Measurements from ENCODE around the gene VPS51. TPM values are rescaled to one million over a fixed set of nuclear protein-coding genes. Genes with fewer than 3 reads are reported as not detected.

Gene VPS51
- total and polyA plus RNA-seq, 4 donors: 33.2 to 158 (median 83.9) TPM

DNA sequence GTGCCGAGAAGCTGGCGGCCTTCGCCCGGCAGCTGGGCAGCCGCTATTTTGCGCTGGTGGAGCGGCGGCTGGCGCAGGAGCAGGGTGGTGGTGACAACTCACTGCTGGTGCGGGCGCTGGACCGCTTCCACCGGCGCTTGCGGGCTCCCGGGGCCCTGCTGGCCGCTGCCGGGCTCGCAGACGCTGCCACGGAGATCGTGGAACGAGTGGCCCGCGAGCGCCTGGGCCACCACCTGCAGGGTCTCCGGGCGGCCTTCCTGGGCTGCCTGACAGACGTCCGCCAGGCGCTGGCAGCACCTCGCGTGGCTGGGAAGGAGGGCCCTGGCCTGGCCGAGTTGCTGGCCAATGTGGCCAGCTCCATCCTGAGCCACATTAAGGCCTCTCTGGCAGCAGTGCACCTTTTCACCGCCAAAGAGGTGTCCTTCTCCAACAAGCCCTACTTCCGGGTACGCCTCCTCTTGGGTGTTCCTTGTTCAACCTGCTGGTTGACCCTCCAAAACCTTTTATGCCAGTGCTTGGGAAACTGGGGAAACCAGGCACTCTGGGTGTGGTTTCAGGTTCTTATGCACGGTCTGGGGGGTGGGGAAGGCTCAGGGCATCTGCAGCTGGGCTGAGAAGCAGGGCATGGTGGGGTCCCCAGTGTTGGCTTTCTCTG, 12.6 kb downstream of the VPS51 start:
- DNase-seq (ENCODE audit: low spot score): no peak
- H3K4me1 ChIP-seq (ENCODE audit: control insufficient read depth in 4 of 4, insufficient read depth in 4 of 4, low read length in 3 of 4): peaks cover 15 to 39% (median 30%) of the 10 kb centered on the region in 4 donors
- 96% methylated on average over 38 of the region's 38 CpGs for WGBS

DNA sequence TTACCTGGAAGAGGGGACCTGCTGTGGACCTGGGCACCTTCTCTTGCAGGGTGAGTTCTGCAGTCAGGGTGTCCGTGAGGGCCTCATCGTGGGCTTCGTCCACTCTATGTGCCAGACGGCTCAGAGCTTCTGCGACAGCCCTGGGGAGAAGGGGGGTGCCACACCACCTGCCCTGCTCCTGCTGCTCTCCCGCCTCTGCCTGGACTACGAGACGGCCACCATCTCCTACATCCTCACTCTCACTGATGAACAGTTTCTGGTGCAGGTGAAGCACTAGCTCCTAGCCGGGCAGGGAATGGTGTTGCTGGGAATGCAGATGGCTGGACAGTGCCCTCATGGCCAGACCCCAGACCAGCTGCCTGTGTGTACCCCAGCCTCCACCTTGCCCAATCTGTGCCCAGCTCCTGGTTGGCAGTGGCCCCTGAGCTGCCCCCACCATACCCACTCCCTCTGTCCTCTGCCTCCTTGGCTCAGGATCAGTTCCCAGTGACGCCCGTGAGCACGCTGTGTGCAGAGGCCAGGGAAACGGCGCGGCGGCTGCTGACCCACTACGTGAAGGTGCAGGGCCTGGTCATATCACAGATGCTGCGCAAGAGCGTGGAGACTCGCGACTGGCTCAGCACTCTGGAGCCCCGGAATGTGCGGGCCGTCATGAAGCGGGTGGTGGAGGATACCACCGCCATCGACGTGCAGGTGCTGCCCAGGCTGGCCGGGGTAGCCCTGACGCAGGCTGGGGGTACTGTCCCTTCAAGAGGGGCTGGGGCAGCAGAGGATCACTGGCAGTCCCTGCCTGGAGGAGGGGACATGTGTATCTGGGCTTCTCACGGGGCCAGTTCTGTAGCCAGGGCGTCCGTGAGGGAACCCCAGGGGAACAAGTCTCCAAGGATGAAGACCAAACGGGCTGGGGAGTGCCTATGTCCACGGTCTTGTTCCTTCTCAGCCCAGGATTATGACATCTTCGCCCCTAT, 13.5 kb downstream of the VPS51 start:
- DNase-seq (ENCODE audit: low spot score): no peak
- H3K4me3 ChIP-seq (ENCODE audit: low read depth in 1 of 3, low read length in 3 of 3): no peak overlapping the region
- WGBS: 91% methylated on average over 36 of the region's 36 CpGs
- no peaks in the 10 kb centered on the region for H3K9me3 ChIP-seq (ENCODE audit: control insufficient read depth in 4 of 4, low read length in 3 of 4)
- peaks cover 3 to 13% (median 8%) of the 10 kb centered on the region in 4 donors for H3K36me3 ChIP-seq (ENCODE audit: control insufficient read depth in 4 of 4, insufficient read depth in 3 of 4, low read depth in 1 of 4, low read length in 3 of 4)
- H3K27ac ChIP-seq (ENCODE audit: low read depth in 1 of 2, low read length in 2 of 2): no peak overlapping the region
- H3K4me1 ChIP-seq (ENCODE audit: control insufficient read depth in 4 of 4, insufficient read depth in 4 of 4, low read length in 3 of 4): peaks cover 15 to 42% (median 34%) of the 10 kb centered on the region in 4 donors
- no peaks in the 10 kb centered on the region for H3K27me3 ChIP-seq (ENCODE audit: control insufficient read depth in 4 of 4, insufficient read depth in 4 of 4, low read length in 3 of 4)
- H3K9ac ChIP-seq (ENCODE audit: low read depth in 1 of 2, low read length in 2 of 2): no peak overlapping the region
- TF ChIP-seq, protein P1, sequence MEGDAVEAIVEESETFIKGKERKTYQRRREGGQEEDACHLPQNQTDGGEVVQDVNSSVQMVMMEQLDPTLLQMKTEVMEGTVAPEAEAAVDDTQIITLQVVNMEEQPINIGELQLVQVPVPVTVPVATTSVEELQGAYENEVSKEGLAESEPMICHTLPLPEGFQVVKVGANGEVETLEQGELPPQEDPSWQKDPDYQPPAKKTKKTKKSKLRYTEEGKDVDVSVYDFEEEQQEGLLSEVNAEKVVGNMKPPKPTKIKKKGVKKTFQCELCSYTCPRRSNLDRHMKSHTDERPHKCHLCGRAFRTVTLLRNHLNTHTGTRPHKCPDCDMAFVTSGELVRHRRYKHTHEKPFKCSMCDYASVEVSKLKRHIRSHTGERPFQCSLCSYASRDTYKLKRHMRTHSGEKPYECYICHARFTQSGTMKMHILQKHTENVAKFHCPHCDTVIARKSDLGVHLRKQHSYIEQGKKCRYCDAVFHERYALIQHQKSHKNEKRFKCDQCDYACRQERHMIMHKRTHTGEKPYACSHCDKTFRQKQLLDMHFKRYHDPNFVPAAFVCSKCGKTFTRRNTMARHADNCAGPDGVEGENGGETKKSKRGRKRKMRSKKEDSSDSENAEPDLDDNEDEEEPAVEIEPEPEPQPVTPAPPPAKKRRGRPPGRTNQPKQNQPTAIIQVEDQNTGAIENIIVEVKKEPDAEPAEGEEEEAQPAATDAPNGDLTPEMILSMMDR (IDR thresholded peaks at IDR 0.05; ENCODE audit: low read depth, low read length, missing input control): no peak
- TF ChIP-seq JUND (IDR thresholded peaks at IDR 0.05): no peak
- no peak for TF ChIP-seq GABPA (IDR thresholded peaks at IDR 0.05 in 1 of 2, conservative IDR thresholded peaks at IDR 0.05 in 1 of 2)
- no peak for TF ChIP-seq ZBTB33 (IDR thresholded peaks at IDR 0.05)
- no peak for TF ChIP-seq TAF1 (conservative IDR thresholded peaks at IDR 0.05)
- TF ChIP-seq YY1 (IDR thresholded peaks at IDR 0.05): no peak
- no peak for TF ChIP-seq HNF4G (IDR thresholded peaks at IDR 0.05)
- TF ChIP-seq FOXA2 (IDR thresholded peaks at IDR 0.05): no peak
- TF ChIP-seq FOXA1 (IDR thresholded peaks at IDR 0.05): no peak
- TF ChIP-seq, protein P2, sequence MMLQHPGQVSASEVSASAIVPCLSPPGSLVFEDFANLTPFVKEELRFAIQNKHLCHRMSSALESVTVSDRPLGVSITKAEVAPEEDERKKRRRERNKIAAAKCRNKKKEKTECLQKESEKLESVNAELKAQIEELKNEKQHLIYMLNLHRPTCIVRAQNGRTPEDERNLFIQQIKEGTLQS (IDR thresholded peaks at IDR 0.05): no peak
- TF ChIP-seq, protein P3, sequence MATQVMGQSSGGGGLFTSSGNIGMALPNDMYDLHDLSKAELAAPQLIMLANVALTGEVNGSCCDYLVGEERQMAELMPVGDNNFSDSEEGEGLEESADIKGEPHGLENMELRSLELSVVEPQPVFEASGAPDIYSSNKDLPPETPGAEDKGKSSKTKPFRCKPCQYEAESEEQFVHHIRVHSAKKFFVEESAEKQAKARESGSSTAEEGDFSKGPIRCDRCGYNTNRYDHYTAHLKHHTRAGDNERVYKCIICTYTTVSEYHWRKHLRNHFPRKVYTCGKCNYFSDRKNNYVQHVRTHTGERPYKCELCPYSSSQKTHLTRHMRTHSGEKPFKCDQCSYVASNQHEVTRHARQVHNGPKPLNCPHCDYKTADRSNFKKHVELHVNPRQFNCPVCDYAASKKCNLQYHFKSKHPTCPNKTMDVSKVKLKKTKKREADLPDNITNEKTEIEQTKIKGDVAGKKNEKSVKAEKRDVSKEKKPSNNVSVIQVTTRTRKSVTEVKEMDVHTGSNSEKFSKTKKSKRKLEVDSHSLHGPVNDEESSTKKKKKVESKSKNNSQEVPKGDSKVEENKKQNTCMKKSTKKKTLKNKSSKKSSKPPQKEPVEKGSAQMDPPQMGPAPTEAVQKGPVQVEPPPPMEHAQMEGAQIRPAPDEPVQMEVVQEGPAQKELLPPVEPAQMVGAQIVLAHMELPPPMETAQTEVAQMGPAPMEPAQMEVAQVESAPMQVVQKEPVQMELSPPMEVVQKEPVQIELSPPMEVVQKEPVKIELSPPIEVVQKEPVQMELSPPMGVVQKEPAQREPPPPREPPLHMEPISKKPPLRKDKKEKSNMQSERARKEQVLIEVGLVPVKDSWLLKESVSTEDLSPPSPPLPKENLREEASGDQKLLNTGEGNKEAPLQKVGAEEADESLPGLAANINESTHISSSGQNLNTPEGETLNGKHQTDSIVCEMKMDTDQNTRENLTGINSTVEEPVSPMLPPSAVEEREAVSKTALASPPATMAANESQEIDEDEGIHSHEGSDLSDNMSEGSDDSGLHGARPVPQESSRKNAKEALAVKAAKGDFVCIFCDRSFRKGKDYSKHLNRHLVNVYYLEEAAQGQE (IDR thresholded peaks at IDR 0.05): no peak
- no peak for TF ChIP-seq HNF4A (conservative IDR thresholded peaks at IDR 0.05)
- TF ChIP-seq, protein P4, sequence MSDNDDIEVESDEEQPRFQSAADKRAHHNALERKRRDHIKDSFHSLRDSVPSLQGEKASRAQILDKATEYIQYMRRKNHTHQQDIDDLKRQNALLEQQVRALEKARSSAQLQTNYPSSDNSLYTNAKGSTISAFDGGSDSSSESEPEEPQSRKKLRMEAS (IDR thresholded peaks at IDR 0.05): no peak
- TF ChIP-seq EGR1 (IDR thresholded peaks at IDR 0.05; ENCODE audit: low read depth in 2 of 2): no peak
- TF ChIP-seq RXRA (IDR thresholded peaks at IDR 0.05): no peak
- no peak for TF ChIP-seq RAD21 (IDR thresholded peaks at IDR 0.05)
- TF ChIP-seq SP1 (IDR thresholded peaks at IDR 0.05): no peak
- TF ChIP-seq NR2F2 (IDR thresholded peaks at IDR 0.05): no peak

More for the DNA sequence above, 12.6 kb downstream of the VPS51 start:
- Histone ChIP-seq H3K9me3 (ENCODE audit: control insufficient read depth in 4 of 4, low read length in 3 of 4) (no peaks in the 10 kb centered on the region), H3K9ac (ENCODE audit: low read depth in 1 of 2, low read length in 2 of 2) (no peak overlapping the region), H3K27ac (ENCODE audit: low read depth in 1 of 2, low read length in 2 of 2) (no peak overlapping the region), H3K27me3 (ENCODE audit: control insufficient read depth in 4 of 4, insufficient read depth in 4 of 4, low read length in 3 of 4) (no peaks in the 10 kb centered on the region), H3K36me3 (ENCODE audit: control insufficient read depth in 4 of 4, insufficient read depth in 3 of 4, low read depth in 1 of 4, low read length in 3 of 4) (peaks cover 3 to 13% (median 8%) of the 10 kb centered on the region in 4 donors), H3K4me3 (ENCODE audit: low read depth in 1 of 3, low read length in 3 of 3) (no peak overlapping the region)
- TF ChIP-seq SP1 (IDR thresholded peaks at IDR 0.05): no peak
- no peak for TF ChIP-seq TAF1 (conservative IDR thresholded peaks at IDR 0.05)
- no peak for TF ChIP-seq HNF4A (conservative IDR thresholded peaks at IDR 0.05)
- TF ChIP-seq RAD21 (IDR thresholded peaks at IDR 0.05): no peak

All from liver (tissue), 9 donors.